Adrenal gland (tissue), 5 donors: Measurements from ENCODE around the gene ASTN2.

Source experiments
- POLR2A ChIP-seq, 2 donors: fragments of 450-650 bp; IDR thresholded peaks; one replicate each; pipeline ENCODE4 v1.6.1; 2017; ENCODE audit warnings: antibody characterized with exemption in 2 of 2, mild to moderate bottlenecking in 2 of 2, moderate library complexity in 1 of 2
- TF ChIP-seq, protein P1 (sequence below), 6 experiments: fragments of 450-650 bp in 4 of 6; fragments of 200-600 bp in 2 of 6; sonication (generic) in 1 of 6; IDR thresholded peaks; 1 replicate in 5 of 6; 2 replicates in 1 of 6; pipeline versions ENCODE4 v1.5.1 to v1.8.0; 2016 to 2021; ENCODE audit warnings: antibody characterized with exemption in 6 of 6, mild to moderate bottlenecking in 2 of 6, moderate library complexity in 1 of 6
- donor health status: DM: no; HTN: no; CAD: no.

- TF ChIP-seq, protein P1, sequence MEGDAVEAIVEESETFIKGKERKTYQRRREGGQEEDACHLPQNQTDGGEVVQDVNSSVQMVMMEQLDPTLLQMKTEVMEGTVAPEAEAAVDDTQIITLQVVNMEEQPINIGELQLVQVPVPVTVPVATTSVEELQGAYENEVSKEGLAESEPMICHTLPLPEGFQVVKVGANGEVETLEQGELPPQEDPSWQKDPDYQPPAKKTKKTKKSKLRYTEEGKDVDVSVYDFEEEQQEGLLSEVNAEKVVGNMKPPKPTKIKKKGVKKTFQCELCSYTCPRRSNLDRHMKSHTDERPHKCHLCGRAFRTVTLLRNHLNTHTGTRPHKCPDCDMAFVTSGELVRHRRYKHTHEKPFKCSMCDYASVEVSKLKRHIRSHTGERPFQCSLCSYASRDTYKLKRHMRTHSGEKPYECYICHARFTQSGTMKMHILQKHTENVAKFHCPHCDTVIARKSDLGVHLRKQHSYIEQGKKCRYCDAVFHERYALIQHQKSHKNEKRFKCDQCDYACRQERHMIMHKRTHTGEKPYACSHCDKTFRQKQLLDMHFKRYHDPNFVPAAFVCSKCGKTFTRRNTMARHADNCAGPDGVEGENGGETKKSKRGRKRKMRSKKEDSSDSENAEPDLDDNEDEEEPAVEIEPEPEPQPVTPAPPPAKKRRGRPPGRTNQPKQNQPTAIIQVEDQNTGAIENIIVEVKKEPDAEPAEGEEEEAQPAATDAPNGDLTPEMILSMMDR (IDR thresholded peaks at IDR 0.05): no peak
- no peak for TF ChIP-seq POLR2A (IDR thresholded peaks at IDR 0.05)
Measured at GRCh38 chr9:117415358-117415914, 579 bp upstream of the ASTN2 start.
